Measurements from ENCODE around the gene ACTR10. TPM values are rescaled to one million over a fixed set of nuclear protein-coding genes. Genes with fewer than 3 reads are reported as not detected.

Gene ACTR10
- total RNA-seq, 2 experiments from 2014 or later: 42.5 to 60.4 TPM

DNA sequence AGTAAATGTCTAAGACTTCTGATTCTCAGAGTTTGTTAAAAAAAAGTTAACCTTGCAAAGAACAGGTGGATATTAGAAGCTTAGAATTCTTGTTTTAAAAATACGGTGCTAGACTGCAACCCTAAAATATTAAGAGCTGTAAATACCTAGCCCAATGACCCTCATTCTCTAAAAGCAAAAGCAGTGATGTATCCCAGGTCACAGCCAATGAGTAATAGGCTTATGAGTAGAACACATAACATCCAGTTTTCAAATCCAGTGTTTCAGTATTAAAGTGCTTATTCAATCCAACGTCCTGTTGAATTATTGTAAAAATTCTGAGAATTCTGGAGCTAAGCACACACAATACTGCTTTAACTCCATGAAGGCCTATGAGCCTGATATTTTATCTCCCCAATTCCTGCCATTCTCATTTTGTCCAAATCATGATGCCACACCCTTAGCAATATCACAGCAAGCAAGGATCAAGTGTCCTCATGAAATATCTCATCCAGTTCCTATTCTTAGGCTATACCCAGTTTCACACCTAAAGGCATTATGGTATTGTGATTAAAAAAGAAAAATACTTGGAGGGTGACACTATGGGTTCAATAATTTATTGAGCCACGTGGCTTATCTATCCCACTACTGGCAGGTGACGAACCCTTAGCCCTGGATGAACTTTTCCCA, 83.1 kb downstream of the ACTR10 start:
- intact Hi-C loops (cut with micrococcal nuclease; ENCODE audit: unreplicated experiment): no loop called here
- no peaks in the 10 kb centered on the region for H3K9me3 ChIP-seq (ENCODE audit: low read length)

DNA sequence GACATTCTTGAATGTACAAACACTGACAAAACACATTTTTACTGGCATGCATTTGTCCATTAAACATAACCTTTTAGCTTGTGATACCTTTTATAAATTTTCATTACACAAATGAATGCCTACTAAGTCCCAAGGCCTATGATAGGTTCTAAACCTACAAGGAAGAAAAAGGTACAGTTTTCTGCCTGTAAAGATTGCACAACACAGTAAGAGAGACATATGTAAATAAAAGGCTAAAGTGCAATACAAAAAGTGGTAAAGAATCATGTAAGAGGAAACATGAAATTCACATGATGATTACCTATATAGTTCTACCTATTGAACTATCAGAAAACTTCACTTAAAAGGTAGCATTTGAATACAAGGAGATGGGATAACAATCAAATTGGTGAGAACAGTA, 83.8 kb downstream of the ACTR10 start:
- BruUV-seq (replicated peaks): no TSS peak
- no peaks in the 10 kb centered on the region for H3K9me3 ChIP-seq (ENCODE audit: low read length)
- no peaks in the 10 kb centered on the region for H3K4me1 ChIP-seq (ENCODE audit: insufficient read depth, low read length, poor library complexity, severe bottlenecking)
- intact Hi-C loops (cut with micrococcal nuclease; ENCODE audit: unreplicated experiment): no loop called here
- no peaks in the 10 kb centered on the region for H3K9me2 ChIP-seq (ENCODE audit: insufficient read depth, low read length)
- CTCF ChIA-PET (ENCODE audit: unreplicated experiment): no interaction called here
- peaks cover 99% of the 10 kb centered on the region for H3K36me3 ChIP-seq (ENCODE audit: insufficient read depth, low read length)
- peaks cover 12% of the 10 kb centered on the region for H4K20me1 ChIP-seq (ENCODE audit: insufficient read depth, low read length)
- TF ChIP-seq EZH2phosphoT487 (IDR thresholded peaks at IDR 0.05; ENCODE audit: borderline replicate concordance, low read depth, low read length) (no peak), CTCF (conservative IDR thresholded peaks at IDR 0.05; ENCODE audit: low read length) (no peak)
- no peak for DNase-seq (ENCODE audit: low spot score)
- POLR2A ChIA-PET: interaction anchor here (0.8 to 1.5 kb wide), 3 partner anchors 9 to 45 kb away, joined by 3 to 4 read pairs (median 3); partner anchors contain the start of gene ARID4A
- H2AFZ ChIP-seq (ENCODE audit: low read length): no peak overlapping the region
- no peak overlapping the region for H3K4me3 ChIP-seq (ENCODE audit: low read depth, low read length, poor library complexity, severe bottlenecking)
- H3K27ac ChIP-seq (ENCODE audit: low read depth, low read length, poor library complexity, severe bottlenecking): no peak overlapping the region
- peaks cover 93% of the 10 kb centered on the region for H3K79me2 ChIP-seq (ENCODE audit: insufficient read depth, low read depth, low read length)
- no peak overlapping the region for H3K4me2 ChIP-seq (ENCODE audit: low read length)

More for the DNA sequence above, 83.1 kb downstream of the ACTR10 start:
- no peak overlapping the region for H3K27ac ChIP-seq (ENCODE audit: low read depth, low read length, poor library complexity, severe bottlenecking)
- H3K79me2 ChIP-seq (ENCODE audit: insufficient read depth, low read depth, low read length): peaks cover 93% of the 10 kb centered on the region
- DNase-seq (ENCODE audit: low spot score): no peak
- H3K36me3 ChIP-seq (ENCODE audit: insufficient read depth, low read length): peaks cover 99% of the 10 kb centered on the region
- TF ChIP-seq CTCF (conservative IDR thresholded peaks at IDR 0.05; ENCODE audit: low read length) (no peak), EZH2phosphoT487 (IDR thresholded peaks at IDR 0.05; ENCODE audit: borderline replicate concordance, low read depth, low read length) (no peak)
- H3K4me2 ChIP-seq (ENCODE audit: low read length): no peak overlapping the region
- ChIA-PET POLR2A (interaction anchor here (0.6 to 1.5 kb wide), 4 partner anchors 8 to 45 kb away, joined by 3 to 4 read pairs (median 3); partner anchors contain the start of gene ARID4A), CTCF (ENCODE audit: unreplicated experiment) (no interaction called here)
- H4K20me1 ChIP-seq (ENCODE audit: insufficient read depth, low read length): peaks cover 12% of the 10 kb centered on the region; the same call in 1 of the 2 replicates
- H3K4me3 ChIP-seq (ENCODE audit: low read depth, low read length, poor library complexity, severe bottlenecking): no peak overlapping the region
- no peaks in the 10 kb centered on the region for H3K9me2 ChIP-seq (ENCODE audit: insufficient read depth, low read length)
- H3K4me1 ChIP-seq (ENCODE audit: insufficient read depth, low read length, poor library complexity, severe bottlenecking): no peaks in the 10 kb centered on the region
- no peak overlapping the region for H2AFZ ChIP-seq (ENCODE audit: low read length)
- no TSS peak for BruUV-seq (replicated peaks)

DNA sequence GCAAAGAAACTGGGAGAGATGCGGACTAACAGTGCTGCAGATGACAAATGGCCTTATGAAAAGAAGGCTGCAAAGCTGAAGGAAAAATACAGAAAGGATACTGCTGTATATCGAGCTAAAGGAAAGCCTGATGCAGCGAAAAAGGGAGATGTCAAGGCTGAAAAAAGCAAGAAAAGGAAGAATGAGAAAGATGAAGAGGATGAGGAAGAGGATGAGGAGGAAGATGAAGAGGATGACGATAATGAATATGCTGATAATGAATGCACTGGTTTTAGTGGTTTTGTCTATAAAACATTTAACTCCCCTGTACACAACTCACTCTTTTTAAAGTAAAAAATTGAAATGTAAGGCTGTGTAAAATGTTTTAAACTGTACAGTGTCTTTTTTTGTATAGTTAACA, 85.2 kb downstream of the ACTR10 start:
- BruUV-seq (replicated peaks): no TSS peak
- H4K20me1 ChIP-seq (ENCODE audit: insufficient read depth, low read length): peaks cover 12% of the 10 kb centered on the region
- no peaks in the 10 kb centered on the region for H3K9me3 ChIP-seq (ENCODE audit: low read length)
- peaks cover 95% of the 10 kb centered on the region for H3K79me2 ChIP-seq (ENCODE audit: insufficient read depth, low read depth, low read length)
- peaks cover 99% of the 10 kb centered on the region for H3K36me3 ChIP-seq (ENCODE audit: insufficient read depth, low read length)
- H3K4me3 ChIP-seq (ENCODE audit: low read depth, low read length, poor library complexity, severe bottlenecking): no peak overlapping the region
- POLR2A ChIA-PET: interaction anchor here (1.2 kb wide), 1 partner anchor 10 kb away, joined by 8 read pairs; no protein-coding TSS in a partner anchor
- no peak overlapping the region for H3K4me2 ChIP-seq (ENCODE audit: low read length)
- CTCF ChIA-PET (ENCODE audit: unreplicated experiment): no interaction called here
- no peak overlapping the region for H3K27ac ChIP-seq (ENCODE audit: low read depth, low read length, poor library complexity, severe bottlenecking)
- TF ChIP-seq CTCF (conservative IDR thresholded peaks at IDR 0.05; ENCODE audit: low read length) (no peak), EZH2phosphoT487 (IDR thresholded peaks at IDR 0.05; ENCODE audit: borderline replicate concordance, low read depth, low read length) (no peak)
- no peak overlapping the region for H2AFZ ChIP-seq (ENCODE audit: low read length)
- no peaks in the 10 kb centered on the region for H3K4me1 ChIP-seq (ENCODE audit: insufficient read depth, low read length, poor library complexity, severe bottlenecking)
- intact Hi-C loops (cut with micrococcal nuclease; ENCODE audit: unreplicated experiment): no loop called here
- DNase-seq (ENCODE audit: low spot score): no peak
- no peaks in the 10 kb centered on the region for H3K9me2 ChIP-seq (ENCODE audit: insufficient read depth, low read length)

All from OCI-LY7 (cell line).